GM12878 (cell line): ENCODE data around the gene STAT3. TPM values are rescaled to one million over a fixed set of nuclear protein-coding genes. Genes with fewer than 3 reads are reported as not detected.

Experiments
- ATAC-seq: fragments of 200-7000 bp; cut with Tn5 transposase; 3 replicates; pipeline ENCODE4 v1.9.1; 2020; ENCODE audit warnings: mild to moderate bottlenecking, moderate library complexity
- BruUV-seq: library from RNA; stranded (reverse); fragments of 400-500 nt; replicated peaks from 2 replicates; lab custom pipeline; 2021; lab: Mats Ljungman, UMichigan
- CTCF ChIA-PET: fragments of 300-600 bp; sonication (Branson Sonifier 250); formaldehyde crosslinking; extraction: SDS; loops from one replicate; lab custom pipeline; 2021; ENCODE audit warnings: inconsistent platforms; lab: Yijun Ruan, JAX
- POLR2A ChIA-PET: fragments of 350-600 bp; formaldehyde crosslinking; extraction: SDS; loops from one replicate; lab custom pipeline; 2021; ENCODE audit warnings: inconsistent platforms; lab: Charles Lee
- RAD21 ChIA-PET: fragments of 300-600 bp; sonication (Branson Sonifier 250); formaldehyde crosslinking; loops from one replicate; lab custom pipeline; 2023; ENCODE audit warnings: antibody characterized with exemption; ENCODE audit not compliant: unreplicated experiment; lab: Charles Lee
- SMC1A ChIA-PET: fragments of 300-600 bp; sonication (Branson Sonifier 250); formaldehyde crosslinking; loops from one replicate; lab custom pipeline; 2023; ENCODE audit not compliant: unreplicated experiment, uncharacterized antibody; lab: Charles Lee
- DNase-seq: peaks from one replicate; pipeline ENCODE4 v3.0.0-alpha.2; 2011; ENCODE audit warnings: low read depth, low spot score
- FAIRE-seq: peaks from 3 replicates; lab custom pipeline; 2011; peaks lifted over from hg19 to GRCh38; lab: Jason Lieb, UNC
- H2AFZ ChIP-seq: 2 replicates; pipeline ENCODE4 v1.6.0; 2011; ENCODE audit warnings: low read depth, low read length, control low read depth; ENCODE audit not compliant: control insufficient read depth
- H3K27ac ChIP-seq: 2 replicates; pipeline ENCODE4 v1.5.1; 2011; ENCODE audit warnings: control low read depth; ENCODE audit not compliant: control insufficient read depth, insufficient read depth
- H3K27me3 ChIP-seq, 2 experiments: replicated peaks in 1 of 2; 2 replicates each; pipeline versions ENCODE4 v1.6.0 to v1.6.1; 2011; ENCODE audit warnings: low read length in 1 of 2; ENCODE audit not compliant: control insufficient read depth in 2 of 2, insufficient read depth in 2 of 2
- H3K36me3 ChIP-seq, 2 experiments: 2 replicates each; pipeline ENCODE4 v1.5.1; 2011; ENCODE audit warnings: low read length in 1 of 2; ENCODE audit not compliant: control insufficient read depth in 2 of 2, insufficient read depth in 2 of 2
- H3K4me1 ChIP-seq: 2 replicates; pipeline ENCODE4 v1.6.1; 2011; ENCODE audit warnings: mild to moderate bottlenecking, low read length, moderate library complexity, mixed read lengths; ENCODE audit not compliant: control insufficient read depth, insufficient read depth
- H3K4me2 ChIP-seq: 2 replicates; pipeline ENCODE4 v1.6.0; 2011; ENCODE audit warnings: control low read depth; ENCODE audit not compliant: control insufficient read depth, insufficient read depth
- H3K4me3 ChIP-seq: fragments of 200-600 bp; sonication (generic); 2 replicates; pipeline ENCODE4 v1.5.1; 2016
- H3K79me2 ChIP-seq: 2 replicates; pipeline ENCODE4 v1.6.0; 2011; ENCODE audit warnings: low read length; ENCODE audit not compliant: control insufficient read depth, insufficient read depth
- H3K9ac ChIP-seq: 2 replicates; pipeline ENCODE4 v1.8.0; 2011; ENCODE audit warnings: low read length, control low read depth, mixed read lengths; ENCODE audit not compliant: control insufficient read depth, insufficient read depth
- H3K9me3 ChIP-seq: replicated peaks from 3 replicates; pipeline ENCODE4 v1.5.1; 2011; ENCODE audit warnings: mild to moderate bottlenecking, low read length; ENCODE audit not compliant: control insufficient read depth, insufficient read depth
- H4K20me1 ChIP-seq: 2 replicates; pipeline ENCODE4 v1.6.0; 2011; ENCODE audit not compliant: control insufficient read depth, insufficient read depth
- CTCF ChIP-seq, 3 experiments: IDR thresholded peaks in 2 of 3; conservative IDR thresholded peaks in 1 of 3; 2 replicates each; pipeline ENCODE4 v1.5.1; 2011; ENCODE audit warnings: low read depth in 3 of 3, low read length in 3 of 3, mild to moderate bottlenecking in 3 of 3, control low read depth in 2 of 3, moderate library complexity in 2 of 3, inconsistent platforms in 1 of 3, mixed read lengths in 1 of 3; ENCODE audit not compliant: control insufficient read depth in 2 of 3, insufficient read depth in 1 of 3; ENCODE audit errors: extremely low read depth in 1 of 3
- RAD21 ChIP-seq: IDR thresholded peaks from 2 replicates; pipeline ENCODE4 v1.6.1; 2011; ENCODE audit warnings: mild to moderate bottlenecking, low read depth, low read length, moderate library complexity; ENCODE audit not compliant: insufficient read depth
- SMC3 ChIP-seq: IDR thresholded peaks from 2 replicates; pipeline ENCODE4 v1.6.1; 2011; ENCODE audit warnings: low read length, improper control_type of control experiment, borderline replicate concordance
- ZNF384 ChIP-seq: IDR thresholded peaks from 2 replicates; pipeline ENCODE4 v1.6.1; 2012; ENCODE audit warnings: low read depth, mild to moderate bottlenecking, low read length, improper control_type of control experiment, borderline replicate concordance
- WGBS: methylation state at CpG from one replicate; pipeline ENCODE4 v1.1.6; 2016; ENCODE audit warnings: low lambda C conversion rate; ENCODE audit not compliant: insufficient replicate concordance, insufficient coverage; ENCODE audit errors: missing lambda C conversion rate; 5-methylcytosine and 5-hydroxymethylcytosine counted together
- in situ Hi-C: fragments of 300-500 bp; cut with MboI; formaldehyde crosslinking; loops from 9 replicates; pipeline ENCODE4 v1.14.3; 2018; ENCODE audit warnings: mixed read lengths
- intact Hi-C: fragments of 100-400 bp; cut with micrococcal nuclease; formaldehyde crosslinking; loops from one replicate; pipeline ENCODE4 v1.14.2; 2022; ENCODE audit not compliant: unreplicated experiment
- polyA plus RNA-seq, 11 experiments: library from polyadenylated mRNA; depleted of rRNA in 4 of 11; unstranded in 6 of 11; stranded (reverse) in 5 of 11; fragments of >200 nt; fragmentation: Nextera tagmentation in 4 of 11; fragmentation: Illumina TruSeq in 1 of 11; extraction: Ambion mirVana in 4 of 11; extraction: Trizol in 1 of 11; gene quantifications; 1 replicate in 1 of 11; 2 replicates in 10 of 11; pipeline versions ENCODE4 v1.2.1 to v1.2.3, GENCODE V29; 2011 to 2016; ENCODE audit warnings: inconsistent platforms in 2 of 11, missing spikeins in 2 of 11, low read depth in 1 of 11
- total RNA-seq, 4 experiments: library from RNA; depleted of rRNA in 3 of 4; stranded (reverse); fragments of >200 nt in 3 of 4; fragmentation: Illumina TruSeq in 1 of 4; extraction: Trizol in 1 of 4; gene quantifications; 2 replicates each; pipeline versions ENCODE4 v1.2.1 to v1.2.3, GENCODE V29; 2013 to 2021

The STAT3 gene
- total and polyA plus RNA-seq, 10 of the 15 experiments (the other 5 are each of a cell fraction or from before 2014, with no cell fraction given): 18.4 to 96.4 (median 60.9) TPM

- Histone ChIP-seq H3K9ac (no peak overlapping the region), H4K20me1 (no peaks in the 10 kb centered on the region), H3K4me3 (no peak overlapping the region), H2AFZ (no peak overlapping the region), H3K27me3 (peaks cover 0 to 2% of the 10 kb centered on the region in 2 experiments; a peak in 2 of 4 replicates), H3K36me3 (no peaks in the 10 kb centered on the region), H3K9me3 (no peaks in the 10 kb centered on the region), H3K4me2 (no peak overlapping the region), H3K4me1 (no peaks in the 10 kb centered on the region), H3K27ac (no peak overlapping the region), H3K79me2 (no peaks in the 10 kb centered on the region)
- ATAC-seq: peak; percentile 87
- no TSS peak for BruUV-seq
- 30% methylated on average over 4 of the region's 4 CpGs for WGBS
- ChIA-PET CTCF (interaction anchor here (0.7 to 1.8 kb wide), 24 partner anchors 9 to 178 kb away, joined by 3 to 28 read pairs (median 4); no protein-coding TSS in a partner anchor), SMC1A (interaction anchor here (0.6 to 3.3 kb wide), 18 partner anchors 8 to 190 kb away, joined by 3 to 19 read pairs (median 4); no protein-coding TSS in a partner anchor), RAD21 (interaction anchor here (0.6 to 1.8 kb wide), 11 partner anchors 13 to 409 kb away, joined by 3 to 13 read pairs (median 3); partner anchors contain the start of gene NKIRAS2), POLR2A (interaction anchor here (1.3 to 1.4 kb wide), 2 partner anchors 13 to 102 kb away, joined by 3 to 9 read pairs; no protein-coding TSS in a partner anchor)
- DNase-seq: no peak
- peak; percentile 85 for TF ChIP-seq SMC3
- peak; percentile 76 for TF ChIP-seq RAD21
- no peak for TF ChIP-seq ZNF384
- peak; percentile 73 to 79 (median 75) for TF ChIP-seq CTCF (IDR thresholded peaks at IDR 0.05 in 2 of 3, conservative IDR thresholded peaks at IDR 0.05 in 1 of 3; ENCODE audit: control insufficient read depth in 2 of 3, extremely low read depth in 1 of 3, insufficient read depth in 1 of 3, low read depth in 3 of 3, low read length in 3 of 3)
- FAIRE-seq: no peak
- intact Hi-C loops: loop anchor here (1.0 kb wide), 2 partner anchors 89 to 99 kb away; no protein-coding TSS in a partner anchor
- in situ Hi-C loops: no loop called here
Observed at GRCh38 chr17:42428141-42428944, 40.1 kb upstream of the STAT3 start.
